ENCODE results near the gene MGLL.

MGLL gene

GRCh38 chr3:127803619-127804018 lies 18.7 kb downstream of the MGLL start:
- Mint-ChIP-seq H3K27me3 (no peaks in the 10 kb centered on the region), H3K36me3 (ENCODE audit: insufficient read depth) (peaks cover 2% of the 10 kb centered on the region), H3K9me3 (no peaks in the 10 kb centered on the region), H3K4me3 (no peak overlapping the region), H3K27ac (ENCODE audit: low read depth) (no peak overlapping the region), H3K4me1 (peaks cover 5% of the 10 kb centered on the region)
- DNase-seq (ENCODE audit: low spot score in 2 of 2) (no peak), ATAC-seq (replicated peaks; ENCODE audit: extremely low read depth, poor library complexity, severe bottlenecking) (no peak)

GRCh38 chr3:127802606-127803005 lies 19.7 kb downstream of the MGLL start:
- DNase-seq (ENCODE audit: low spot score in 2 of 2): no peak
- peaks cover 5% of the 10 kb centered on the region for H3K4me1 Mint-ChIP-seq
- H3K27ac Mint-ChIP-seq (ENCODE audit: low read depth): no peak overlapping the region
- H3K9me3 Mint-ChIP-seq: no peaks in the 10 kb centered on the region
- no peak overlapping the region for H3K4me3 Mint-ChIP-seq
- H3K27me3 Mint-ChIP-seq: no peaks in the 10 kb centered on the region
- peaks cover 2% of the 10 kb centered on the region for H3K36me3 Mint-ChIP-seq (ENCODE audit: insufficient read depth)
- ATAC-seq (replicated peaks; ENCODE audit: extremely low read depth, poor library complexity, severe bottlenecking): no peak

DNA sequence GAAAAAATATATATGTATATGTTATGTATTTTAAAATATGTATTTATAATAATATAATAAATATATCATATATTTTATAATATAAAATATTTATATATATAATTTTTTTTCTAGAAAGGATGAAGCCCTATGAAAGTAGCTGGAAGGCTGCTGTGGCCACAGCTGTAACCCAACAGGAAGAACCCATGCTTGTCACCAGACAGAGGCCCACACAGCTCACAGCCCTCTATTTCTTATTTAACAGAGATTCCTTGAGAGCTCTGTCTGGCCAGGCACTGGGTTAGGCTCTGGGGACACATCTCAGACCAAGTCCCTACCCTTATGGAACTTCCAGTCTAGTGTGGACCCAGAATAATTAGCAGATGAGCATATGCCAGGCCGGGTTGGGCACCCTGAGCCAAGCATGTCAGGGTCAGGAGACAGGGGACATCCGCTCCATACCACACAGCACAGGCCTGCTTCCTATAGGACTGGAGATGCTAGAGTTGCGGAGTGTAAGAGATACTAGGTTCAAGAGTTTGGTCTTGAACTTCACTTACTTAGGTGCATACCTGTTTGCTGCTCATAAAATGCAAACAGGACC lies 20.5 kb downstream of the MGLL start:
- H3K4me3 Mint-ChIP-seq: no peak overlapping the region
- H3K4me1 Mint-ChIP-seq: peaks cover 5% of the 10 kb centered on the region
- no peak for ATAC-seq (replicated peaks; ENCODE audit: extremely low read depth, poor library complexity, severe bottlenecking)
- H3K36me3 Mint-ChIP-seq (ENCODE audit: insufficient read depth): peaks cover 2% of the 10 kb centered on the region
- no peaks in the 10 kb centered on the region for H3K9me3 Mint-ChIP-seq
- H3K27ac Mint-ChIP-seq (ENCODE audit: low read depth): no peak overlapping the region
- DNase-seq (ENCODE audit: low spot score in 2 of 2): no peak
- no peaks in the 10 kb centered on the region for H3K27me3 Mint-ChIP-seq

- Mint-ChIP-seq H3K36me3 (ENCODE audit: insufficient read depth) (peaks cover 2% of the 10 kb centered on the region), H3K27me3 (no peaks in the 10 kb centered on the region), H3K4me1 (peaks cover 5% of the 10 kb centered on the region), H3K27ac (ENCODE audit: low read depth) (no peak overlapping the region), H3K9me3 (no peaks in the 10 kb centered on the region), H3K4me3 (no peak overlapping the region)
- DNase-seq (ENCODE audit: low spot score in 2 of 2): no peak
- ATAC-seq (replicated peaks; ENCODE audit: extremely low read depth, poor library complexity, severe bottlenecking): peak; percentile 36
Observed at GRCh38 chr3:127800508-127800907, 21.8 kb downstream of the MGLL start.

- Mint-ChIP-seq H3K36me3 (ENCODE audit: insufficient read depth) (peaks cover 2% of the 10 kb centered on the region), H3K27ac (ENCODE audit: low read depth) (no peak overlapping the region), H3K4me1 (peaks cover 5% of the 10 kb centered on the region), H3K9me3 (no peaks in the 10 kb centered on the region), H3K27me3 (no peaks in the 10 kb centered on the region), H3K4me3 (no peak overlapping the region)
- ATAC-seq (replicated peaks; ENCODE audit: extremely low read depth, poor library complexity, severe bottlenecking) (no peak), DNase-seq (ENCODE audit: low spot score in 2 of 2) (no peak)
Observed at GRCh38 chr3:127799476-127800222, 22.7 kb downstream of the MGLL start.

DNA sequence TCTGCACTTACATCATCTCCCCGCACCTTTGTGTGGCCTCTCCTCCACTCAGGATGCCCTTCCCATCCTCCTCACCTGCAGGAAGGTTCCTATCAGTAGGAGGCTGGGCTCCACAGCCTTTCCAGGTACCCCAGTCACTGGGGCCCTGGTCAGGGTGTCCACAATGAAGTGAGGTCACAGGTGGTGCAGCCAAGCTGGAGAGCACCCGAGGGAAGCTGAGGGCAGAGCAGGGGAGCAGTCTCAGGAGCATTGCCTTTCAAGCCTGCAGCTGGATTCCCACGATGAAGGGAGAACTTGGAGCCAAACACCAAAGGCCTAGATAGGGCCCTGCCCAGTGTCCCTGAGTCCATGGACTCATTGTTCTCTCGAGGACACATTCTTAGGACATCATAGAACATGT lies 23.6 kb downstream of the MGLL start:
- peaks cover under 1% of the 10 kb centered on the region for H3K36me3 Mint-ChIP-seq (ENCODE audit: insufficient read depth)
- DNase-seq (ENCODE audit: low spot score in 2 of 2): no peak
- ATAC-seq (replicated peaks; ENCODE audit: extremely low read depth, poor library complexity, severe bottlenecking): no peak
- H3K4me3 Mint-ChIP-seq: no peak overlapping the region
- peaks cover 5% of the 10 kb centered on the region for H3K4me1 Mint-ChIP-seq
- no peaks in the 10 kb centered on the region for H3K27me3 Mint-ChIP-seq
- H3K9me3 Mint-ChIP-seq: no peaks in the 10 kb centered on the region
- H3K27ac Mint-ChIP-seq (ENCODE audit: low read depth): no peak overlapping the region

GRCh38 chr3:127796831-127797150 lies 25.5 kb downstream of the MGLL start:
- no peak overlapping the region for H3K4me3 Mint-ChIP-seq
- H3K36me3 Mint-ChIP-seq (ENCODE audit: insufficient read depth): no peaks in the 10 kb centered on the region
- ATAC-seq (replicated peaks; ENCODE audit: extremely low read depth, poor library complexity, severe bottlenecking) (no peak), DNase-seq (ENCODE audit: low spot score in 2 of 2) (no peak)
- H3K9me3 Mint-ChIP-seq: no peaks in the 10 kb centered on the region
- H3K4me1 Mint-ChIP-seq: peaks cover 5% of the 10 kb centered on the region
- H3K27me3 Mint-ChIP-seq: no peaks in the 10 kb centered on the region
- no peak overlapping the region for H3K27ac Mint-ChIP-seq (ENCODE audit: low read depth)

DNA sequence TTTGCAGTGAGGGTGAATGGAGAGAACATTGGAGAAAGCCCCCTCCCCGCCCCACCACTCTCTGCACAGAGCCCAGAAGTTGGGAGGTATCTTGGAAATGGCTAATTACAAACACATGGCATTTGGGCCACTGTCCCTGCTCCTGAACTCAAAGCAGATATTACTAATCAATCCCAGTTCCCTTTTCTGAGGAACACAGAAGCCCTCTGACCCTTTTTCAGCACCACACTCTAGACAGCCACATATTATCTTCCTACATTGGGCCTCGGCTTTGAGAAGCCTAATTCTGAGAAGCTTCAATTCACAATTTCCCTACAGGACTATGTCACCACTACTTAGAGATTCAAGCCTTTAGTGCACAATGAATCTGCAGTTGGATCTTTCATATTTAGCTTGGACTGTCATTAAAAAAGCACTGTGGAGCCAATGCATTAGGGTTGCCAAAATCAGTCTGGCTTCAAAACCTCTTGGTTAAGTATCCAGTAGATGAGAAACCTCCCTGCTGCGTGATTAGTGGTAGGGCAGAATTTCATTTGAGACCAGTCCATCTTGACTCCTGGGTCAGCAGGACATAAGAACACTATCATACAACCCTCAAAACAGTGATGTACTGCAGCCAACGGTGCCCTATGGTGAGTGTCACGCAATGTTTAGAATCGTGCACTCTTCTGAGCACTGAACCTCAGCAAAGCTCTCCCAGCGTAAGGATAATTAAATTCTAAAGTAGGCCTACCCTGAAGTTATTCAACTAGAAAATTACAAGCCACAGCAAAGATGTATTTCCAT lies 26.1 kb downstream of the MGLL start:
- H3K4me1 Mint-ChIP-seq: peaks cover 7% of the 10 kb centered on the region
- H3K4me3 Mint-ChIP-seq: no peak overlapping the region
- H3K27me3 Mint-ChIP-seq: no peaks in the 10 kb centered on the region
- DNase-seq (ENCODE audit: low spot score in 2 of 2): no peak
- no peaks in the 10 kb centered on the region for H3K36me3 Mint-ChIP-seq (ENCODE audit: insufficient read depth)
- H3K9me3 Mint-ChIP-seq: no peaks in the 10 kb centered on the region
- ATAC-seq (replicated peaks; ENCODE audit: extremely low read depth, poor library complexity, severe bottlenecking): no peak
- no peak overlapping the region for H3K27ac Mint-ChIP-seq (ENCODE audit: low read depth)

DNA sequence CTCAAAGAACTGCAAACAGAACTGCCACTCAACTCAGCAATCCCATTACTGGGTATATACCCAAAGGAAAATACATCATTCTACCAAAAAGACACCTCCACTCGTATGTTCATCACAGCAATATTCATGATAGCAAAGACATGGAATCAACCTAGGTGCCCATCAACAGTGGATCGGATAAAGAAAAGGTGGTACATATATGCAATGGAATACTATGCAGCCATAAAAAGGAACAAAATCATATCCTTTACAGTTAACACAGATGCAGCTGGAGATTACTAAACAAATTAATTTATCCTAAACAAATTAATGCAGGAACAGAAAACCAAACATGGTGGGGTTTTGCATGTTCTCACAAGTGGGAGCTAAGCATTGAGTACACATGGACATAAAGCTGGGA lies 27.3 kb downstream of the MGLL start:
- Mint-ChIP-seq H3K4me1 (peaks cover 6% of the 10 kb centered on the region), H3K4me3 (no peak overlapping the region), H3K27ac (ENCODE audit: low read depth) (no peak overlapping the region), H3K36me3 (ENCODE audit: insufficient read depth) (no peaks in the 10 kb centered on the region), H3K27me3 (no peaks in the 10 kb centered on the region), H3K9me3 (no peaks in the 10 kb centered on the region)
- no peak for ATAC-seq (replicated peaks; ENCODE audit: extremely low read depth, poor library complexity, severe bottlenecking)
- DNase-seq (ENCODE audit: low spot score in 2 of 2): no peak

DNA sequence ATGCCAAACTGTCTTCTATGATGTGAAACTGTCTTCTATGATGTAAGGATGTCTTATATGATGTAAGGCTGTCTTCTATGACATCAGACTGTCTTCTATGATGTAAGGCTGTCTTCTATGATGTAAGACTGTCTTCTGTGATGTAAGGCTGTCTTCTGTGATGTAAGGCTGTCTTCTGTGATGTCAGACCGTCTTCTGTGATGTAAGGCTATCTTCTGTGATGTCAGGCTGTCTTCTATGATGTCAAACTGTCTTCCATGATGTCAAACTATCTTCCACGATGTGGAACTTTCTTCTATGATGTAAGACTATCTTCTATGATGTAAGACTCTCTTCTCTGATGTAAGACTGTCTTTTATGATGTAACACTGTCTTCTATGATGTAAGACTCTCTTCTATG lies 27.9 kb downstream of the MGLL start:
- no peaks in the 10 kb centered on the region for H3K36me3 Mint-ChIP-seq (ENCODE audit: insufficient read depth)
- DNase-seq (ENCODE audit: low spot score in 2 of 2): no peak
- no peak for ATAC-seq (replicated peaks; ENCODE audit: extremely low read depth, poor library complexity, severe bottlenecking)
- no peak overlapping the region for H3K27ac Mint-ChIP-seq (ENCODE audit: low read depth)
- no peaks in the 10 kb centered on the region for H3K9me3 Mint-ChIP-seq
- H3K4me3 Mint-ChIP-seq: no peak overlapping the region
- H3K27me3 Mint-ChIP-seq: no peaks in the 10 kb centered on the region
- H3K4me1 Mint-ChIP-seq: peaks cover 6% of the 10 kb centered on the region

- DNase-seq (ENCODE audit: low spot score in 2 of 2) (no peak), ATAC-seq (replicated peaks; ENCODE audit: extremely low read depth, poor library complexity, severe bottlenecking) (no peak)
- Mint-ChIP-seq H3K27me3 (no peaks in the 10 kb centered on the region), H3K36me3 (ENCODE audit: insufficient read depth) (no peaks in the 10 kb centered on the region), H3K27ac (ENCODE audit: low read depth) (no peak overlapping the region), H3K4me3 (no peak overlapping the region), H3K4me1 (peaks cover 6% of the 10 kb centered on the region), H3K9me3 (no peaks in the 10 kb centered on the region)
Observed at GRCh38 chr3:127792541-127793292, 29.6 kb downstream of the MGLL start.

DNA sequence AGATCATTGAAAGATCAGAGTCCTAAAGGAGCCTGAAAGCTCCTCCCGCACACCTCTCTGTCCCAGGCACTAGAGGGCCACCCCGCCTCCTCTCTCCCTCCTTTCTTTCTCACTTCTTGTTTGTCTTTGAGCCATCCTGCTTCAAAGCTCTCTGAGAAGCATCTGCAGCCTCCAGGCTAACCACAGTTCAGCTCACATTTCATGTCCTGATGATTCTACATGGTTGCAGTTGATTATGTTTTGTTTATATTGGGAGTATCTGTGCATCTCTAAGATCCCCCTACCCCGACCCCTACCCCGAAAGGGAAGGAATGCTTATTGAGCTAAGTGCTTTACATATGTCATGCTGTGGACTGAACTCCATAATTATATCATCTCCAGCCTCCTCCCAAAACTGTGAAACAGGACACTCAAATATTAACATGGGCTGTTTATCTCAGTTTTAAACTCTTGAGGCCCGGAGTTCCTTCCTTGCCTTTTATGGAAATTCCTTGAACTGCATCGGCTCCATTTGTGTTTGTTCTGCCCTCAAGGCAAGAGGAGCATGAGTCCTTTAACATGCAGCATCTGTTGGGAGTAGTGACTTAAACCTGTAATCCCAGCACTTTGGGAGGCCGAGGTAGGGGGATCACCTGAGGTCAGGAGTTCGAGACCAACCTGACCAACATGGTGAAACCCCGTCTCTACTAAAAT lies 30.9 kb downstream of the MGLL start:
- no peak for ATAC-seq (replicated peaks; ENCODE audit: extremely low read depth, poor library complexity, severe bottlenecking)
- no peak overlapping the region for H3K4me3 Mint-ChIP-seq
- H3K36me3 Mint-ChIP-seq (ENCODE audit: insufficient read depth): no peaks in the 10 kb centered on the region
- H3K27ac Mint-ChIP-seq (ENCODE audit: low read depth): no peak overlapping the region
- H3K4me1 Mint-ChIP-seq: peaks cover 6% of the 10 kb centered on the region
- H3K27me3 Mint-ChIP-seq: no peaks in the 10 kb centered on the region
- no peak for DNase-seq (ENCODE audit: low spot score in 2 of 2)
- no peaks in the 10 kb centered on the region for H3K9me3 Mint-ChIP-seq
